Measurements from ENCODE around the gene PRKCG. TPM values are rescaled to one million over a fixed set of nuclear protein-coding genes. Genes with fewer than 3 reads are reported as not detected.

Gene PRKCG
- total RNA-seq, 1 donor from 2014 or later: 0.51 TPM

GRCh38 chr19:53904909-53905308 lies 22.9 kb downstream of the PRKCG start:
- Mint-ChIP-seq H3K4me1 (peaks cover 29% of the 10 kb centered on the region), H3K27ac (no peak overlapping the region), H3K36me3 (peaks cover 7% of the 10 kb centered on the region), H3K9me3 (no peaks in the 10 kb centered on the region), H3K27me3 (ENCODE audit: insufficient read depth, low read depth) (peaks cover 27% of the 10 kb centered on the region), H3K4me3 (no peak overlapping the region)
- H3F3A ChIP-seq (ENCODE audit: low read depth): peaks cover 16% of the 10 kb centered on the region
- peaks cover 22% of the 10 kb centered on the region for H4K20me1 ChIP-seq (ENCODE audit: low read depth)
- H2AFZ ChIP-seq (replicated peaks): no peak overlapping the region
- H3K4me1 ChIP-seq: peaks cover 3% of the 10 kb centered on the region
- H3K4me3 ChIP-seq: no peak overlapping the region
- no peaks in the 10 kb centered on the region for H3K79me2 ChIP-seq (ENCODE audit: low read depth)
- H3K36me3 ChIP-seq: no peaks in the 10 kb centered on the region
- H3K9me3 ChIP-seq (ENCODE audit: low read depth): no peaks in the 10 kb centered on the region
- no peak overlapping the region for H3K4me2 ChIP-seq
- TF ChIP-seq, protein P1, sequence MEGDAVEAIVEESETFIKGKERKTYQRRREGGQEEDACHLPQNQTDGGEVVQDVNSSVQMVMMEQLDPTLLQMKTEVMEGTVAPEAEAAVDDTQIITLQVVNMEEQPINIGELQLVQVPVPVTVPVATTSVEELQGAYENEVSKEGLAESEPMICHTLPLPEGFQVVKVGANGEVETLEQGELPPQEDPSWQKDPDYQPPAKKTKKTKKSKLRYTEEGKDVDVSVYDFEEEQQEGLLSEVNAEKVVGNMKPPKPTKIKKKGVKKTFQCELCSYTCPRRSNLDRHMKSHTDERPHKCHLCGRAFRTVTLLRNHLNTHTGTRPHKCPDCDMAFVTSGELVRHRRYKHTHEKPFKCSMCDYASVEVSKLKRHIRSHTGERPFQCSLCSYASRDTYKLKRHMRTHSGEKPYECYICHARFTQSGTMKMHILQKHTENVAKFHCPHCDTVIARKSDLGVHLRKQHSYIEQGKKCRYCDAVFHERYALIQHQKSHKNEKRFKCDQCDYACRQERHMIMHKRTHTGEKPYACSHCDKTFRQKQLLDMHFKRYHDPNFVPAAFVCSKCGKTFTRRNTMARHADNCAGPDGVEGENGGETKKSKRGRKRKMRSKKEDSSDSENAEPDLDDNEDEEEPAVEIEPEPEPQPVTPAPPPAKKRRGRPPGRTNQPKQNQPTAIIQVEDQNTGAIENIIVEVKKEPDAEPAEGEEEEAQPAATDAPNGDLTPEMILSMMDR (IDR thresholded peaks at IDR 0.05): no peak
- no peak for TF ChIP-seq EZH2phosphoT487 (IDR thresholded peaks at IDR 0.05)
- TF ChIP-seq EZH2 (IDR thresholded peaks at IDR 0.05): no peak
- H3K27ac ChIP-seq: no peak overlapping the region
- H3K27me3 ChIP-seq: peaks cover 60% of the 10 kb centered on the region
- no peak overlapping the region for H3K9ac ChIP-seq
- no peak for DNase-seq (ENCODE audit: low spot score)

DNA sequence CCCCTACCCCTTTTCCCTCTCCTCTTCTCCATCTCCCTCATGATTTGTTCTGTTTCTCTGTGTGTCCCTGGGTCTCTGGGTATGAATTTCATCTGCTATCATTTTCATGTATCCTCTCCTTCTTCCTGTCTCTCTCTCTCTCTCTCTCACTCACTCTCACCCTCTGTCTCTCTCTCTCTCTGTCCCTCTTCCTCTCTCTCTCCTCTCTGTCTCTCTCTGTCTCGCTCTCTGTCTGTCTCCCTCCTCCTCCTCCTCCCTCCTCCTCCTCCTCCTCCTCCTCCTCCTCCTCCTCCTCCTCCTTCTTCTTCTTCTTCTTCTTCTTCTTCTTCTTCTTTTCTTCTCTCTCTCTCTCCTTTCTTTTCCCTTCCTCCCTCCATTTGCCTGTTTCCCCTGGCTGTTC lies 23.8 kb downstream of the PRKCG start:
- Histone ChIP-seq H4K20me1 (ENCODE audit: low read depth) (peaks cover 28% of the 10 kb centered on the region), H3K4me2 (no peak overlapping the region), H3K9me3 (ENCODE audit: low read depth) (no peaks in the 10 kb centered on the region), H3K9ac (no peak overlapping the region), H3F3A (ENCODE audit: low read depth) (peaks cover 17% of the 10 kb centered on the region), H3K4me1 (peaks cover 9% of the 10 kb centered on the region), H2AFZ (replicated peaks) (no peak overlapping the region), H3K4me3 (no peak overlapping the region), H3K36me3 (no peaks in the 10 kb centered on the region), H3K27me3 (peaks cover 69% of the 10 kb centered on the region), H3K27ac (no peak overlapping the region), H3K79me2 (ENCODE audit: low read depth) (peaks cover 3% of the 10 kb centered on the region)
- TF ChIP-seq, protein P1 (IDR thresholded peaks at IDR 0.05): no peak
- no peak for TF ChIP-seq EZH2 (IDR thresholded peaks at IDR 0.05)
- TF ChIP-seq EZH2phosphoT487 (IDR thresholded peaks at IDR 0.05): no peak
- H3K27ac Mint-ChIP-seq: no peak overlapping the region
- no peak for DNase-seq (ENCODE audit: low spot score)
- H3K36me3 Mint-ChIP-seq: peaks cover 9% of the 10 kb centered on the region
- H3K4me1 Mint-ChIP-seq: peaks cover 37% of the 10 kb centered on the region
- peak overlapping the region; percentile 40 for H3K4me3 Mint-ChIP-seq
- H3K9me3 Mint-ChIP-seq: no peaks in the 10 kb centered on the region
- peaks cover 30% of the 10 kb centered on the region for H3K27me3 Mint-ChIP-seq (ENCODE audit: insufficient read depth, low read depth)

GRCh38 chr19:53906211-53907192 lies 24.5 kb downstream of the PRKCG start:
- peak; percentile 71 for DNase-seq (ENCODE audit: low spot score)
- H3F3A ChIP-seq (ENCODE audit: low read depth): peaks cover 17% of the 10 kb centered on the region
- H3K27ac ChIP-seq: no peak overlapping the region
- no peaks in the 10 kb centered on the region for H3K36me3 ChIP-seq
- TF ChIP-seq EZH2phosphoT487 (IDR thresholded peaks at IDR 0.05) (peak; percentile 36), EZH2 (IDR thresholded peaks at IDR 0.05) (peak; percentile 79)
- TF ChIP-seq, protein P1 (IDR thresholded peaks at IDR 0.05): peak; percentile 81
- H3K9ac ChIP-seq: no peak overlapping the region
- peaks cover 9% of the 10 kb centered on the region for H3K4me1 ChIP-seq
- peak overlapping the region; percentile 33 for H3K4me3 ChIP-seq
- Mint-ChIP-seq H3K4me1 (peaks cover 42% of the 10 kb centered on the region), H3K9me3 (no peaks in the 10 kb centered on the region), H3K4me3 (peak overlapping the region; percentile 66), H3K27me3 (ENCODE audit: insufficient read depth, low read depth) (peaks cover 29% of the 10 kb centered on the region), H3K36me3 (peaks cover 10% of the 10 kb centered on the region), H3K27ac (no peak overlapping the region)
- H3K4me2 ChIP-seq: peak overlapping the region; percentile 83
- H4K20me1 ChIP-seq (ENCODE audit: low read depth): peaks cover 35% of the 10 kb centered on the region
- peaks cover 10% of the 10 kb centered on the region for H3K79me2 ChIP-seq (ENCODE audit: low read depth)
- no peak overlapping the region for H2AFZ ChIP-seq (replicated peaks)
- peaks cover 76% of the 10 kb centered on the region for H3K27me3 ChIP-seq
- H3K9me3 ChIP-seq (ENCODE audit: low read depth): no peaks in the 10 kb centered on the region
